Activated naive CD4-positive, alpha-beta T cell (primary cell): ENCODE data around the gene HADHB.

Source experiments
- DNase-seq, 4 experiments: peaks; one replicate each; lab custom pipeline; 2025; lab: John Stamatoyannopoulos, UW

Gene HADHB

DNA sequence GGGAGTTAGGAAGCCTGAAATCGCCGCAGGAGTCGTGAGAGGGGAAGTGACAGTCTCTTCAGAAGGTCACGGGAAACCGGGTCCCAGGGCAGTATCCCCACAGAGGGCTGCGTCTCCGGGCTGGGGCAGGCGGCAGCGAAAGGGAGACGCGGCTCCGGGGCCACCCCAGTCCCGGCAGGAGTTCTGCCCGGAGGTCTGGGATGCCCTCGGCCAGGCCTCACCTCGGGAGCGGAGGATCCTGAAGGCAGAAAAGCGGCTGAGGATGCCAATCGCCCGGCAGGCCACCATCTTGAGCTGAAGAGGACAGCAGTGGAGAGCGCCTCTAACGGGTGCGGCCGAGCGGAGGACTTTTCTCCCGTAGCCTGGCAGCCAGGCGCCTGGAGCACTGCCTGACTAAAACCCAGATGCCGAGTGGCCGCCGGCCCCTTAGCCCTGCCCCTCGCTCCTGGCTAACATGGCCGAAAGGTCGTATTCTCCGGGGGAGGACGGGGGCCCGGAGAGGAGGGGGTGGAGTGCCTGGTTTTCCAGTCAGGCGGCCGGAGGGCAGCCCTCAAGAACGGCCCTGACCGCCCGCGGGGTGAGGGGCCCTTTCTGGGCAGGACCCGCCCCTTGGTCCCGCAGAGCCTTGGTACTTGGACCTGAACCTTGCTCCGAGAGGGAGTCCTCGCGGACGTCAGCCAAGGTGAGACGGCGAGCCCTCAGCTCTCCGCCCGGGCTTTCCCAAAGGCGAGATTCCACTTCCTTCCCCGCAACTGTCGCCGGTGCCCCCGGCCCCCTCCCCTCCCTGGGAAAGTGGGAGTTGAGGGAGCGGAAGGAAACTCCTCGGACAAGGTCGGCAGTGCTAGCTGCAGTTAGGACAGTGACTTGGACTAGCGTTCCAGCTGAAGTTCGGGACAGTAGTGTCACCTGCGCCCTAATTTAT lies at the start of gene HADHB, which contains the start of gene HADHA:
TSS of gene HADHB (plus strand) at position 631 of the 922 bp plus-strand sequence. CDS start 9,316 bp downstream, outside the sequence.
TSS of gene HADHA (minus strand) at position 324 of the 922 bp plus-strand sequence. CDS start at position 288, 36 bp downstream.
- DNase-seq, result peak; percentile 70 to 86 (median 79)

DNA sequence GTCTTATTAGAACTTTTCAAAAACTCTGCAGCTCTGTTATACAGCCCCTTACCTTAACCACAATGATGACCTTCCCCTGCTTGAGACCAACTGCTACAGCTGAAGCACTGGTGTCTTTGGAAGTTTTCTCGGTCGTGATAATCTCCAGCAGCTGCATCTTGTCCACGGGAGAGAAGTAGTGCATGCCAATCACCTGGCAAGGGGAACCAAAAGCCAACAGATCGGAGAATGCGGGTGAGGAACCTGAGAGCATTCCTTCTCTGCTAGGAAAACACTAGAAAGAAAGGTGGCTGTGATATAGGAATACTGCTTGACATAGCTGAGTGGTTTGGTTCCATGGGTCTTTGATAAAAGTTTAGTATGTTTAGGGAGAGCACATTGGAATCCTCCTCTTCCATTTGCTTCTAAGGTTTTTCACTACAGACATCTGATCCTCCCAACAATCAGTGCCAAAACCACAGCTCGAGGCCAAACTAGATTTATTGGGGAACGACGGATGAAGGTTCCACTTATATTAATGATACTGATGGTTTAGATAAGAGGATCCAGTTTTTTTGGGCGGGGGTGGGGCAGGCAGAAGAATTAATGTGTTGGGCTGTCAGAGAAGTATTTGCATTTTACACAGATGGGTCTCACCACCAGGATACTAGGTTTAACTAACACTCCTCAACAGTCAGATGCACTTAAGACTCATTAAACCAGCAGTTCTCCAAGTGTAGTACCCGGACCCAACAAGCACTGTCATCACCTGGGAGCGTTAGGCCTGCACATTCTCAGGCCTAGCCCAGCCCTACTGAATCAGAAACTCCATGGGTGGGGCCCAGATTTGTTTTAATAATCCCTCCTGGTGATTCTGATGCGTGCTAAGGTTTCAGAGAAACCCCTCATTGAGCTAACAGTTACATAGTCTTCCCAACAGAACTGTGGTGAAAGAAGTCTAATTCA lies 49.4 kb upstream of the HADHB start:
- DNase-seq, result no peak

DNA sequence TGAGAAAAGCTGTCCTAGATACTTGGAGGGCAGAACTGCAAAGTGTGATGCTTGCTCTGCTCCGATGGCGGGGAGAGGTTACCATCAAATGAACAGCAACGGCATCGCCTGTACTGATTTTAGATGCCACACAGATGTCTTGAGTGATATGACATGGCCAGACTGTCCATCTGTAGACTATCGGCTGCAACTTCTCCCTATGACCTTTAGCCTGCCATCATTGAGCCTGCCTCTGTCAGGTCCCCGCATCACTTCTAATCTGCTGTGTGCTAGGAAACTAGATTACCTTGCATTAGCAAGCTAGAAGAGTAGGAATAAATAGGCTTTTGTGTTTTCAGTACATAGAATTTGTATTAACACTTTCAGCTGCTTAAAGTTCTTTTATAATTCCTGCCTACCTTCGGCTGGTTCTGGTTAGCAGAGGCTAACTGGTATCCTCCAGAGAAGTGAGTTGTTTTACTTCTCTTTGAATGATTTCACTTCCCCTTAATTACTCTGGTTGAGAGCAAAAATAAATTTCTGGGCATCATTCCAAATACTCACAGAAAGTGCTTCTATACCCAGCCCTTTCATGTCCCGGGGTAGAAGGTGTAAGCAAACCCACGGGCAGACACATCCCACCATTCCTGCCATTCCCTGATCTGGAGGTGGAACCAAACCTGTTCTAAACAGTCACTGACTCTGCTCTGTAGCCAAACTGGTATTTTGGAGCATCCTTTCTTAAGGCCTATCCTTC lies 47.9 kb upstream of the HADHB start:
- no peak for DNase-seq

DNA sequence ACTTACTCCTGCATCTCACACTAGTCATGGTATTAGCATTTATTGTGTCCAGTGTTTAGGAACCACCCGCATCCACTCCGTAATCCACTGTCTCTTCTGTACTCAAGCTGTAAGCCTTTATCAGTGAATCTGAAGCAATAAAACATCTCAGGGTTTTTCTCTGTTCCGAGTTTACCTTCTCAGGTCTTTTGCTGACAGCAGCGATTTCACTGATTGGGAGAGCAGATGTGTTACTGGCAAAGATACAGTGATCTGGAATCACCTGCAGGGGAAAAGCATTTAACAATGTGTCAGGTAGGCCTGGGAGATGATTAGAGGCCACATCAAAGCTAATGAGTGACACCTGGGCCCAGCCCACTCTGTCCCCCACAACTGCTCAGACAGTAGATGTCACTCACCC lies 47.2 kb upstream of the HADHB start:
- no peak for DNase-seq

DNA sequence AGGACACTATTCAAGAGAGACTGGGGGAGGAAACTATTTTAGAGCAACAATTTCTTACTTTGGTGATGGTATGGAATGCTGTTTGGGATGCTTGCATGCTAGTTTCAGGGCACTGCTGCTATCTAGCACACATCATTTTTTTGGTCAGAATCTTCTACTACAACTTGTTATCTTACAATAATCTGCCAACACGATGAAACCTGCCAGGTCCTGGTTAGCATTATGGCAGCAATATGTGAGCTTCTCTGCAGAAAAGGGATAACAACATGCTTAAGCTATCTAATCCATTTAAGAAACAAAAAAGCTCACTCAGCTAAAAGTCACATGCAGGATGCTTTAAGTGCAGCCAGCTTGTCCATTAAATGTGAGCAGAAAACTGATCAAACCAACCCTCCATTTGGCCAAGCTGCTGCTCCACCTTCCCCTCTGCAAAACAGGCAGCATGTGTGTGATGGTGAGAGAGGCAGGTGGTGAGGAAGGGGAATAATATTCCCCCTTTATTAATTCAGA lies 41.7 kb upstream of the HADHB start:
- DNase-seq, result no peak

DNA sequence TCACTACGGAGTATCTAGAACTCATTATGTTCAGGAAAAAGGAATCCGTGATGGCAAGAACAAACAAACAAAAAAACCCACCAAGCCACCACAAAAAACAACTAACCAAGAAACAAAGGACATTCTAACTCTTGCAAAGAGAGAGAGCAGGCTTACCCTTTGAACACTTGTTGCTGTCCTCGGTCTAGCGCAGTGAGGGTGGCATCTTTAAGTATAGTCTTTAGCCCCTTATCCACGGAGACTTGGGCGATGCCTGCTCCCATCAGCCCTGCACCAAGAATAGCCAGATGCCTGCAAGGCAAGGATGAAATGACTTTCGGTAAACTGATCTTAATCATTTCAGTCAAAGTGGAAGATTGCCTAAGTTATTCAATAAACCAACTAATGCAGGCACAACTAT lies 40.8 kb upstream of the HADHB start:
- DNase-seq, result no peak

DNA sequence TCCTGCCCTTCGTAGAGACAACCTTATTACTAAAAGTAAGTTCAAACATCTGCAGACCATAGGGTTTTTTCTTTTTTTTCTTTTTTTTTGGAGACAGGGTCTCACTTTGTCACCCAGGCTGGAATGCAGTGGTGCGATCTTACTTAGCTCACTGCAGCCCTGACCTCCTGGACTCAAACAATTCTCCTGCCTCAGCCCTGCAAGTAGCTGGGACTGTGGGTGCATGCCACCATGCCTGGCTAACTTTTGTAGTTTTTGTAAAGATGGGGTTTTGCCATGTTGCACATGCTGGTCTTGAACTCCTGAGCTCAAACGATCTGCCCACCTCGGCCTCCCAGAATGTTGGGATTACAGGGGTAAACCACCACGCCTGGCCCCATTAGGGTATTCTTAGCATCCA lies 32.7 kb upstream of the HADHB start:
- no peak for DNase-seq

DNA sequence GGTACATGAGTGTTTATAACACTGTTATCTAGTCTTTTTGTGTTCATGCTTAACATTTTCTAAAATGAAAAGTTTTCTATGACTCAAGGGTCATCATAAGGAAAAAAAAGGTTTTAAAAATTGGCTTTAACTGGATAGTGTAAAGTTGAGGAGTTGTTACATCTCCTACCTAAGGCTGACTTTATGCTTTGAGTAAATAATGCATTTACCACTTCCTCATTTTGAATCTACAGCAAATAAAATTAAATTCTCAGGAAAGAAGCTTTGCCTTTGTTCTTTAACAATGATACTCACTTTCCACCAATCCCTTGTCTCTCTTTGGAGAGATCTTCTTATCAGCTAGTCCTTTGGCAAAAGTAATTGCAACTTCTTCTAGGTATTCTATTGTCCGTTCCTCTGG lies 30.0 kb upstream of the HADHB start:
- no peak for DNase-seq

DNA sequence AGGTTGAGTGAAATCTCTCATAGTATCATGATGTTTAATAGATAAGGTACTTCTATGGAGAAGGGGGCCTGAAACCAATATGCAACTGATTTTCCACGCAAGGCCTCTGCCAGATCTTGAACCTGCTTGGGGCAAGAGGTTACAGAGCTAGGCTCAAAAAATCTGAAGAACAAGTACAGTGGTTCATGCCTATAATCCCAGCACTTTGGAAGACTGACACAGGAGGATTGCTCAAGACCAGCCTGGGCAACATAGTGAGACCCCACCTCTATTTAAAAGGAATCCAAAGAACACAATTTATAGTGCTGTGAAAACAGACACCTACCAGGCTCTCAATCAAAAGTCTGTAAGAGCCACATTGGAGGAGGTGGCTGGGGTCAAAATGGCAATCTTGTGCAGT lies 28.9 kb upstream of the HADHB start:
- DNase-seq, result no peak

DNA sequence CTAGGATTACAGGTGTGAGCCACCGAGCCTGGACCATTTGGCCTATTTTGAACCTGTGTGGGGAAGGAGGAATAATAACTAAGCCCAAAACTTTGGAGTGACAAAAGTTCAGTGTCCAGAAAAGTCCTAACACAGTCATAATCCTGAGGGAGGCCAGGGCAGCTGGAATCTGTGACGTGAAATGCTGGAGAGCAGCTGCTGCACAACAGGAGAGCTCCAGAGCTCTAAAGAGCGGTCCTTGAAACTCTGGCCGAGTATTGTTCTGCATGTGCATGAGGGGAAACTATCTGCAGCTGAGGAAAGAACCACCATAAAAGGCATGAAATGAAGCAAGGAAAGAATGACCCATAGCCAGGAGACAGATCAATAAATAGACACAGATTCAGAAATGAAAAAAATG lies 28.2 kb upstream of the HADHB start:
- no peak for DNase-seq

DNA sequence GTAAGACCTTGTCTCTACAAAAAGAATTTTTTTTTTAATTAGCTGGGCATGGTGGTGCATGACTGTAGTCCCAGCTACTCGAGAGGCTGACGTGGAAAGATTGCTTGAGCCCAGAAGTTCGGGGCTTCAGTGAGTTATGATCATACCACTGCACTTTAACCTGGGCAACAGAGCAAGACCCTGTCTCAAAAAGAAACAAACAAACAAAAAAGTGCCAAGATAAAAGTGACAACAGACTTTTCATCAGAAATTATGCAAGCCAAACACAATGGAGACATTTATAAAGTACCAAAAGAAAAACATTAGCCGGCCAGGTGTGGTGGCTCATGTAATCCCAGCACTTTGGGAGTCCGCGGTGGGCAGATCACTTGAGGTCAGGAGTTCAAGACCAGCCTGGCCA lies 27.0 kb upstream of the HADHB start:
- DNase-seq, result no peak

DNA sequence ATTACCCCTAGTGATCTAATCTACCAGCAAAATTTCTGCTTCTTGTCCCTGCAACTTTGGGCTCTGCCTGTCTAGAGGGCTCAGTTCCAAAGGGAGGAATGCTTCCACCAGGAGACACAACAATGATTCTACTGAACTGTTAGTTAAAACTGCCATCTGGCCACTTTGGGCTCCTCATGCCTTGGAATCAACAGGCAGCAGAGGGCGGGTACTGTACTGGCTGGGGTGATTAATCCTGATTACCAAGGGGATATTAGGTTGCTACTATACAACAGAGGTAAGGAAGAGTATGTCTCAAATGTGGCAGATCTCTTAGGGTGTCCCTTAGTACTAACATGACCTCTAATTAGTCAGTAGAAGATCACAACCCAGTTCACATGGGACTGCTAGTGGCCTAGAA lies 21.7 kb upstream of the HADHB start:
- DNase-seq, result no peak

DNA sequence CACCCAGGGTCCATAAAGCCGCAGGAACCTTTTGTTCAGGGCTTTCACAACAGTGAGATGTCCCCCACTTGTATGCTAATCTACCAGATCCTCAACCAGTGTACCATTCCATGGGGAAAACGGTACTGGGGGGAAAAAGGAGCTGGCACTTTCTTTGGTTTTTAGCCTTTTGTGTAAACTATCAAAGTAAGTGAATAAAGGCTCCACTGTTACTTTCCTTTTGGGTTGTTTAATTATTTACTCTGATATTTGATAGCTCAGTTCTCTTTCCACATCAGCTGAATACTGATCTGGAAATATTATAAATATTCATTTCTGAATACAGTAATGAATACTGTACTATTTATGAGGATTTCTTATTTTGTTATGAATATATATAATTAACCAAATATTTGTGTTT lies 20.6 kb upstream of the HADHB start:
- DNase-seq, result no peak

DNA sequence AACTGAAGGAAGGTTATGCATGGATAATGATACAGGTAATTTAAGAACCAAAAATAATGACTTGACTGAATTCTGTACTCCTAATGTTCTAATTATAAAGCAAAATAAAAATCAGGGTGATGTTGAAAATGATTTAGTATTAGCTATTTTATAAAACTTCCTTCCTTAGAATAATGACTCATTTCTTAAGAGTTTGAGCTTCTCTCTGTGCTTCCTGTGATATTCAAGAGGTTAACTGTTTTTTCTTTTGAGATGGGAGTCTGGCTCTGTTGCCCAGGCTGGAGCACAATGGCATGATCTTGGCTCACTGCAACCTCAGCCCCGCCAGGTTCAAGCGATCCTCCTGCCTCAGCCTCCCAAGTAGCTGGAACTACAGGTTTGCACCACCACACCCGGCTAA lies 15.1 kb upstream of the HADHB start:
- no peak for DNase-seq

DNA sequence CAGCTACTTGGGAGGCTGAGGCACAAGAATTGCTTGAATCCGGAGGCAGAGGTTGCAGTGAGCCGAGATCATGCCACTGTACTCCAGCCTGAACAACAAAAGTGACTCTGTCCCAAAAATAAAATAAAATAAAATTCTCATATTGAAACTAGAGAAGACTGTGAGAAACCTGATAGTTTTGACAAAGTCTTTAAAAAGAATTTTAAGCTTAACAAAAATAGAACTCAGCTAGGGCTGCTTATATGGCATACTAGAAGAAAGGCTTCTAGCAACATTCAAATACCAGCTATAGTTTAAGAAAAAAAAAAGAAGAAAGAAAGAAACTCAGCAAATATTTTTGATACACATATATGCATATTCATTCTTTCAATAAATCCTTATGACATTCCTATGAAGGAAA lies 13.9 kb upstream of the HADHB start:
- no peak for DNase-seq

DNA sequence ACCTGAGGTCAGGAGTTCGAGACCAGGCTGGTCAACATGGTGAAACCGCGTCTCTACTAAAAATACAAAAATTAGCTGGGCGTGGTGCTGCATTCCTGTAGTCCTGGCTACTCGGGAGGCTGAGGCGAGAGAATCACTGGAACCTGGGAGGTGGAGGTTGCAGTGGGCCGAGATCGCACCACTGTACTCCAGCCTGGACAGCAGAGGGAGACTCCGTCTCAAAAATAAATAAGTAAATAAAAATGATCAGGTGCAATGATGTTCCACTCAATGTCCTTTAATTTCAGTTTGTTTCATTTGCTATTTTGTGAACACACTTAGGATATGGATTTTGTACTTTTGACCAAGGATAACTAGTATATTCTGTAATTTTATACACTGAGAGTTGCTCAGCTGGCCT lies 9.7 kb upstream of the HADHB start:
- DNase-seq, result no peak

DNA sequence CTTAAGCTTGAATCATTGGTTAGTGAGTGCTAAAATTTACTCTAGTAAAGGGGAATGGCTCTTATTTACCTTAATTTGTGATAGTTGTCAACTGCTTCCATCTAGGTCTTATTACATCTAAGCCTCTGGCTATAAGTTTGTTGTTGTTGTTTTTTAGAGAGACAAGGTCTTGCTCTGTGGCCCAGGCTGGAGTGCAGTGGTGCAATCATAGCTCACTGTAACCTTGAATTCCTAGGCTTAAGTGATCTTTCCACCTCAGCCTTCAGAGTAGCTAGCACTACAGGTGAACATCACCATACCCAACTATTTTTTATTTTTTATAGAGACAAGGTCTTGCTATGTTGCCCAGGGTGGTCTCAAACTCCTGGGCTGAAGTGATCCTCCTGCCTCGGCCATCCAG lies 6.9 kb upstream of the HADHB start:
- no peak for DNase-seq

DNA sequence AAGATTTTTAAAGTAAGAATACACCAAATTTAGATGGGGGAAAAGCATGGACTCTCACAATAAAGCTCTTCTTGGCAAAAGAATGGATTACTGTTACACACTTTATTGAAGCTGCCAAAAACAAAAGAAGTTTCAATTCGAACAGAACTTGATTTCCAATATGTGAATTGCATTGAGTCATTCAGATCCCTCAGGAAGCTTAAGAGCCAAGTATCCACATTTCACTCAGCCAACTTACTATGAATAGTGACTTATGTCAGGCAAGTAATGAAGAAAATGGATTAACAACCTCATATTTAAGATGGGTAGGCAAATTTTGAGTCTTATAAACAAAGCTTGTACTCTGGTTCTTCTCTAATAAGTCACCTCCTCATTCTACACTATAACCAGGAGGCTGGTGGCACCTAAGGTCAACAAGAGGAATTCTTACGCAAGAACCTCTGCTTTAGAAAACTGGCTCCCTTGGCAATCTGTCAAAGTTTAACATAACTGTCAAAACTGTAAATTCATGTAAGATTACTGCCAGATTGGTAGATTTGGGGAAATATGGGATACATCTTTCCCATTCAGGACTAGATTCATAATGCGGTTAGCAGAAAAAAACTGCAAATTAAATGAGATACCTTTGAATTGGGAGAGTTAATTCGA lies 6.3 kb upstream of the HADHB start:
- no peak for DNase-seq

DNA sequence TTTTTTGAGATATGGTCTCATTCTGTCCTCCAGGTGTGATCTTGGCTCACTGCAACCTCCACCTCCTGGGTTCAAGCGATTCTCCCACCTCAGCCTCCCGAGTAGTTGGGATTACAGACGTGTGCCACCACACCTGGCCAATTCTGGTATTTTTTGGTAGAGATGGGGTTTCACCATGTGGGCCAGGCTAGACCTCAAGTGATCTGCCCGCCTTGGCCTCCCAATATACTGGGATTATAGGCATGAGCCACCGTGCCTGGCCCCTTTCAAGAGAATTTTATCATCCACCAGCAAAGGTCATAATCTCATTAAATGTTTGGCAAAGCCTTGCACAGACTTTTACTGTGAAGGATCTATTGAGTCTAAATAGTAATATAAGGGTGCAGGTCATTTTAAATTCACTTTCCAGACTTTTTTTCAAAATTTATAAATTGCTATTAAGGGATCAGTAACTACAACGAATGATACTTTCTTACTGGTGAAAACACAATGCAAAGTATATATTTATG lies 2.8 kb upstream of the HADHB start:
- no peak for DNase-seq

DNA sequence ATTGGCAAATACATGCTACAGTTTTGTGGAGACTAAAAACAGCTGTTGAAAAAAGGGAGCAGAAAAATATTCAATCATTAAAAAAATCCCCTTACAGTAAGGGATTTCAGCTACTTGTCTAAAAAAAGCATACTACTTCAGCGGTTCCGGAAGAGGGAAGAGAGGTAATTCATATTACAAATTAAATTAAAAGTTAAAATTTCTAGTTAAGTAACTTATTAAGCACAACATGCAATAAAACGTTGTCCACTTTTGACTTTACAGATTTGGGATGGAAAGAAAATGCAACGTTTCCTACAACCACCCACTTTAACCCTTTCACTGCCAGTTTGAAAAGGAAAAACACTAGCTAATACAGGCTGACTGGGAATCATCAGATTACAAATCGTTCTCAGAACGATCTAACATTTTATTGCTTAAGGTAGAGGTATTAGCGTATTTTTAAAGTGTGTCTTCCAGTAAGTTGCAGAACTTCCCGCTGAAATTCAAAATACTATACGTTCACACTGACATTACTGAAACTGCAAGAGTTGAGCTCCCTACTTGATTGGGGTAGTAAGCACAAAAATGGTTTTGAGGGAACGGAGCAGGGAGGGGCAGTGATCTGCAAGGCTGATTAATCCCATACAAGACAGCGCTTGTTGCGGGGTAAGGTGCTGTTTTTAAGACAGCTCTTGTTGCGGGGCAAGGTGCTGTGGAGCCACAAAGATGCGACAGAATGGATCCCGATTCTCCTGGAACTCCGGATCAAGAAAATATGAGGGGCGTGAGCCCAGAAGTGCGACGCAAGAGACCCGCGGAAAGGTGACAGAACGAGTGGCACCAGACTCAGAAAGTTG lies 1.1 kb upstream of the HADHB start:
- DNase-seq, result no peak
